Measurements from ENCODE around the gene ARID1B.

DNA sequence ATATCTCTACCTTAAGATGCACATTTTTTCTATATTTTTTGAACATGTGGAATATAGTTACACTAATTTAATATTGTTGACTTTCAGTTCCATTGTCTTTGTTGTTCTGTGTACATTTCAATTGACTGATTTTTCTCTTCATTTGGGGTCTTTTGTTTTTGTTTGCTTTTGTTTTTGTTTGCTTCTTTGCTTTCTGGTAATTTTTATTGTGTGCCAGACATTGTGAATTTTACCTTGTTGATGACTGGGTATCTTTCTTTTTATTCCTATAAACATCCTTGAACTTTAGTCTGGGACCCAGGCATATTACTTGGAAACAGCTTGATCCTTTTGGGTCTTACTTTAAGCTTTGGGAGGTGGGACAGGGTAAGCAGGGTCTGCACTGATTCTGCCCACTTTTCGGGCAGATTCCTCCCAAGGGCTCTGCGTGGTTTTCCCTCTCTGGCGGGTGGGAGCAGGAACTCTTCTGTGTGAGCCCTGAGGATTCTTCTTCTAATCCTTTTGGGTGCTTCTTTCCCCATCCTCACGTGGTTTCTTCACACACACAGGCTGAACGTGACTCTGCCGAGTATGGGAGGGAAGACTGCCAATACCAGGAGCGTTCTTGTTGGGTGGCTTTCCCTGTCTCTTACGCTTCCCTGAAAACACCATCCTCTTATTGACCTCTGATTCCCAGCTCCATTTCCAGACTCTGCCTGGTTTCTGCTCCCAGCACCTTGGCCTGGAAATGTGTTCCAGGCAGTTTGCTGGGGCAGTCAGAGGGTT is 200.5 kb downstream of the ARID1B start:
- TF ChIP-seq, protein P1, sequence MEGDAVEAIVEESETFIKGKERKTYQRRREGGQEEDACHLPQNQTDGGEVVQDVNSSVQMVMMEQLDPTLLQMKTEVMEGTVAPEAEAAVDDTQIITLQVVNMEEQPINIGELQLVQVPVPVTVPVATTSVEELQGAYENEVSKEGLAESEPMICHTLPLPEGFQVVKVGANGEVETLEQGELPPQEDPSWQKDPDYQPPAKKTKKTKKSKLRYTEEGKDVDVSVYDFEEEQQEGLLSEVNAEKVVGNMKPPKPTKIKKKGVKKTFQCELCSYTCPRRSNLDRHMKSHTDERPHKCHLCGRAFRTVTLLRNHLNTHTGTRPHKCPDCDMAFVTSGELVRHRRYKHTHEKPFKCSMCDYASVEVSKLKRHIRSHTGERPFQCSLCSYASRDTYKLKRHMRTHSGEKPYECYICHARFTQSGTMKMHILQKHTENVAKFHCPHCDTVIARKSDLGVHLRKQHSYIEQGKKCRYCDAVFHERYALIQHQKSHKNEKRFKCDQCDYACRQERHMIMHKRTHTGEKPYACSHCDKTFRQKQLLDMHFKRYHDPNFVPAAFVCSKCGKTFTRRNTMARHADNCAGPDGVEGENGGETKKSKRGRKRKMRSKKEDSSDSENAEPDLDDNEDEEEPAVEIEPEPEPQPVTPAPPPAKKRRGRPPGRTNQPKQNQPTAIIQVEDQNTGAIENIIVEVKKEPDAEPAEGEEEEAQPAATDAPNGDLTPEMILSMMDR (IDR thresholded peaks at IDR 0.05) = no peak
- TF ChIP-seq EZH2 (IDR thresholded peaks at IDR 0.05; ENCODE audit: borderline replicate concordance, insufficient read depth, low read depth, low read length, poor library complexity, severe bottlenecking) = no peak
